PFSK-1 (cell line): ENCODE measurements around the gene RBFOX1.

ENCODE experiments used
- FOXP2 ChIP-seq: optimal IDR thresholded peaks from 2 replicates; pipeline ENCODE3; 2011; ENCODE audit warnings: borderline replicate concordance, control low read depth, inconsistent platforms; ENCODE audit not compliant: insufficient read depth; ENCODE audit errors: extremely low read length, extremely low read depth
- POLR2AphosphoS5 ChIP-seq: IDR thresholded peaks from 2 replicates; pipeline ENCODE4 v1.6.1; 2012; ENCODE audit warnings: low read depth, mild to moderate bottlenecking, control low read depth, low read length, moderate library complexity
- REST ChIP-seq, 2 experiments: IDR thresholded peaks; 2 replicates each; pipeline versions ENCODE4 v1.6.1 to v1.8.0; 2011 to 2012; ENCODE audit warnings: low read depth in 2 of 2, low read length in 2 of 2, control low read depth in 1 of 2, inconsistent platforms in 1 of 2, mild to moderate bottlenecking in 1 of 2, moderate library complexity in 1 of 2; ENCODE audit not compliant: insufficient read depth in 1 of 2
- SIN3A ChIP-seq: IDR thresholded peaks from 2 replicates; pipeline ENCODE4 v1.6.1; 2012; ENCODE audit warnings: mild to moderate bottlenecking, low read length, moderate library complexity, borderline replicate concordance; ENCODE audit not compliant: insufficient read depth
- TAF1 ChIP-seq: IDR thresholded peaks from 2 replicates; pipeline ENCODE4 v1.6.1; 2012; ENCODE audit warnings: low read length, control low read depth, borderline replicate concordance; ENCODE audit not compliant: insufficient read depth

DNA sequence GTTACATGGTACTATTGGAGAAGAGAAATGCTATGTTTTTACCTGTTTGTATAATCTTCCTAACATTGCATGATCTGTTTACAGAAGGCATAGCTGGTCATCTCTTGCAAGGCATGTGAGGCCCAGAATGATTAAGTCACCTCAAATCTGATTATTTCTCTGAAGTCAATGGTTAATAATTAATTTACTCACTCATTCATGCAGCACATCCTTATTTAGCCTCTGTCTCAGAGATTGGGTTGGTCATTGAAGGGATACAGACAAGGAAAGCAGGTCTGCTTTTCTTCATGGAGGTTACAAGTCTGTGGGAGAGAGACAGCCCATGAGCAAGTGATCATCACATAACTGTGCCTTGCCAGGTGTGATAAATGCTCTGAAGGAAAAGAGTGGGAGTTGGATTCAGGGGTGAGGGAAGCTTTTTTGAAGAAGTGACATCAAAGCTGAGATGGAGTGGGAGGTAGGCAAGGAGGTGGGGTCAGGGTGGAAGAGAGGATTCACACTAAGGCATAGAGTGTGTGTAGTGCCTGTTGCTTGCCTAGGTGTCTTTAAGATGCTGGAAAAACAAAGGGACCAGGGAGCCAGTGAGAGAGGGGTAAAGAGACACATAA is 16.3 kb upstream of the RBFOX1 start:
- TF ChIP-seq REST (IDR thresholded peaks at IDR 0.05; ENCODE audit: insufficient read depth in 1 of 2, low read depth in 2 of 2, low read length in 2 of 2) (no peak), SIN3A (no peak), FOXP2 (no peak), POLR2AphosphoS5 (no peak), TAF1 (no peak)
